IMR-90 (cell line): ENCODE results near the gene TRIM44. TPM values are rescaled to one million over a fixed set of nuclear protein-coding genes. Genes with fewer than 3 reads are reported as not detected.

Source experiments
- ATAC-seq: fragments of 200-7000 bp; cut with Tn5 transposase; 2 replicates; pipeline ENCODE4 v1.9.1; 2020; ENCODE audit warnings: low read depth, mild to moderate bottlenecking, moderate library complexity
- BruUV-seq: library from RNA; stranded (reverse); fragments of 400-500 nt; replicated peaks from 2 replicates; lab custom pipeline; 2021; lab: Mats Ljungman, UMichigan
- CTCF ChIA-PET: fragments of 300-600 bp; formaldehyde crosslinking; extraction: SDS; loops from one replicate; lab custom pipeline; 2021; ENCODE audit warnings: antibody characterized with exemption; lab: Yijun Ruan, JAX
- POLR2A ChIA-PET: fragments of 300-600 bp; sonication (Branson Sonifier 250); formaldehyde crosslinking; loops from one replicate; lab custom pipeline; 2022; ENCODE audit warnings: antibody characterized with exemption; ENCODE audit not compliant: unreplicated experiment; lab: Charles Lee
- DNase-seq: peaks from one replicate; pipeline ENCODE4 v3.0.0; 2013
- H2AFZ ChIP-seq: replicated peaks from 2 replicates; pipeline ENCODE3; 2013; ENCODE audit warnings: low read length, mild to moderate bottlenecking; ENCODE audit not compliant: poor library complexity
- H2AK5ac ChIP-seq: 2 replicates; pipeline ENCODE4 v1.6.1; 2013; ENCODE audit warnings: low read depth, low read length, inconsistent platforms
- H2AK9ac ChIP-seq: replicated peaks from 2 replicates; pipeline ENCODE3; 2013; ENCODE audit warnings: mild to moderate bottlenecking, low read depth, low read length, moderate library complexity; ENCODE audit not compliant: poor library complexity
- H2BK120ac ChIP-seq: 2 replicates; pipeline ENCODE4 v1.6.1; 2013; ENCODE audit warnings: low read depth, low read length, inconsistent platforms
- H2BK15ac ChIP-seq: 3 replicates; pipeline ENCODE4 v1.6.1; 2013; ENCODE audit warnings: low read depth, low read length, inconsistent platforms
- H2BK20ac ChIP-seq: 2 replicates; pipeline ENCODE4 v1.6.1; 2013; ENCODE audit warnings: low read depth, mild to moderate bottlenecking, inconsistent platforms, low read length, moderate library complexity
- H2BK5ac ChIP-seq: 2 replicates; pipeline ENCODE4 v1.6.1; 2013; ENCODE audit warnings: mild to moderate bottlenecking, low read depth, low read length, inconsistent platforms; ENCODE audit not compliant: poor library complexity, severe bottlenecking
- H3K14ac ChIP-seq: replicated peaks from 2 replicates; pipeline ENCODE4 v1.6.1; 2013; ENCODE audit warnings: low read depth, low read length, inconsistent platforms
- H3K18ac ChIP-seq: 2 replicates; pipeline ENCODE4 v1.6.1; 2013; ENCODE audit warnings: low read depth, low read length, control low read depth
- H3K23ac ChIP-seq: 2 replicates; pipeline ENCODE4 v1.6.1; 2013; ENCODE audit warnings: low read depth, low read length, inconsistent platforms
- H3K27ac ChIP-seq: 2 replicates; pipeline ENCODE4 v1.5.1; 2013; ENCODE audit warnings: mild to moderate bottlenecking, control low read depth, low read length; ENCODE audit not compliant: insufficient read depth
- H3K27me3 ChIP-seq: 2 replicates; pipeline ENCODE4 v1.6.1; 2013; ENCODE audit warnings: low read length; ENCODE audit not compliant: control insufficient read depth, insufficient read depth
- H3K36me3 ChIP-seq: 2 replicates; pipeline ENCODE4 v1.6.1; 2013; ENCODE audit warnings: low read length, mixed read lengths; ENCODE audit not compliant: control insufficient read depth, insufficient read depth
- H3K4ac ChIP-seq: 2 replicates; pipeline ENCODE4 v1.6.1; 2013; ENCODE audit warnings: low read depth, low read length, inconsistent platforms
- H3K4me1 ChIP-seq: 2 replicates; pipeline ENCODE4 v1.6.1; 2013; ENCODE audit warnings: low read length, mixed read lengths; ENCODE audit not compliant: control insufficient read depth, insufficient read depth
- H3K4me2 ChIP-seq: 2 replicates; pipeline ENCODE4 v1.6.1; 2013; ENCODE audit warnings: low read depth, mild to moderate bottlenecking, control low read depth, low read length, moderate library complexity
- H3K4me3 ChIP-seq: 2 replicates; pipeline ENCODE4 v1.5.1; 2013; ENCODE audit warnings: low read depth, mild to moderate bottlenecking, control low read depth, low read length, moderate library complexity; ENCODE audit not compliant: insufficient read depth
- H3K56ac ChIP-seq: 2 replicates; pipeline ENCODE4 v1.6.1; 2013; ENCODE audit warnings: low read length, inconsistent platforms; ENCODE audit not compliant: insufficient read depth; ENCODE audit errors: extremely low read depth
- H3K79me1 ChIP-seq, 2 experiments: 2 replicates each; pipeline ENCODE4 v1.6.1; 2013; ENCODE audit warnings: low read length in 2 of 2, inconsistent platforms in 1 of 2, low read depth in 1 of 2
- H3K9ac ChIP-seq: 2 replicates; pipeline ENCODE4 v1.6.1; 2013; ENCODE audit warnings: low read depth, low read length, control low read depth
- H3K9me1 ChIP-seq: 2 replicates; pipeline ENCODE4 v1.6.1; 2013; ENCODE audit warnings: low read length, inconsistent platforms; ENCODE audit not compliant: insufficient read depth
- H3K9me3 ChIP-seq: 2 replicates; pipeline ENCODE4 v1.6.1; 2013; ENCODE audit warnings: low read length; ENCODE audit not compliant: control insufficient read depth, insufficient read depth
- H4K20me1 ChIP-seq: 2 replicates; pipeline ENCODE4 v1.6.1; 2013; ENCODE audit warnings: low read length, inconsistent platforms; ENCODE audit not compliant: insufficient read depth
- H4K5ac ChIP-seq: 2 replicates; pipeline ENCODE4 v1.6.1; 2013; ENCODE audit warnings: mild to moderate bottlenecking, low read depth, low read length, control low read depth
- H4K8ac ChIP-seq, 2 experiments: 2 replicates each; pipeline ENCODE4 v1.6.1; 2013; ENCODE audit warnings: low read depth in 2 of 2, low read length in 2 of 2, control low read depth in 1 of 2, inconsistent platforms in 1 of 2
- H4K91ac ChIP-seq: 2 replicates; pipeline ENCODE4 v1.6.1; 2013; ENCODE audit warnings: low read depth, low read length, inconsistent platforms; ENCODE audit not compliant: insufficient read depth
- BHLHE40 ChIP-seq: fragments of 150-350 bp; IDR thresholded peaks from 2 replicates; pipeline ENCODE4 v1.6.1; 2016; ENCODE audit warnings: mild to moderate bottlenecking, low read depth, low read length
- CEBPB ChIP-seq: IDR thresholded peaks from 2 replicates; pipeline ENCODE4 v1.6.1; 2012; ENCODE audit warnings: low read depth, low read length, improper control_type of control experiment
- CHD1 ChIP-seq: IDR thresholded peaks from 2 replicates; pipeline ENCODE4 v1.6.1; 2012; ENCODE audit warnings: low read depth, low read length, improper control_type of control experiment
- CTCF ChIP-seq: conservative IDR thresholded peaks from 2 replicates; pipeline ENCODE4 v1.5.1; 2012; ENCODE audit warnings: mild to moderate bottlenecking, low read depth, low read length, improper control_type of control experiment
- ELK1 ChIP-seq: fragments of 150-350 bp; IDR thresholded peaks from 2 replicates; pipeline ENCODE4 v1.6.1; 2016; ENCODE audit warnings: low read depth, mild to moderate bottlenecking, low read length, moderate library complexity, borderline replicate concordance
- FOS ChIP-seq: fragments of 150-350 bp; IDR thresholded peaks from 2 replicates; pipeline ENCODE4 v1.6.1; 2016; ENCODE audit warnings: low read depth, low read length
- MAFK ChIP-seq: IDR thresholded peaks from 2 replicates; pipeline ENCODE4 v1.6.1; 2012; ENCODE audit warnings: low read depth, low read length, improper control_type of control experiment
- MAZ ChIP-seq: IDR thresholded peaks from 2 replicates; pipeline ENCODE4 v1.6.1; 2012; ENCODE audit warnings: low read depth, mild to moderate bottlenecking, low read length, improper control_type of control experiment, moderate library complexity, borderline replicate concordance
- MXI1 ChIP-seq: IDR thresholded peaks from 2 replicates; pipeline ENCODE4 v1.6.1; 2012; ENCODE audit warnings: low read depth, mild to moderate bottlenecking, low read length, moderate library complexity, borderline replicate concordance
- NFE2L2 ChIP-seq: fragments of 150-350 bp; IDR thresholded peaks from 2 replicates; pipeline ENCODE4 v1.6.1; 2016; ENCODE audit warnings: low read depth, mild to moderate bottlenecking, low read length
- POLR2A ChIP-seq: IDR thresholded peaks from 2 replicates; pipeline ENCODE4 v1.6.1; 2012; ENCODE audit warnings: mild to moderate bottlenecking, low read depth, low read length
- RAD21 ChIP-seq: IDR thresholded peaks from 2 replicates; pipeline ENCODE4 v1.6.1; 2012; ENCODE audit warnings: low read length, improper control_type of control experiment
- RCOR1 ChIP-seq: IDR thresholded peaks from 2 replicates; pipeline ENCODE4 v1.6.1; 2012; ENCODE audit warnings: mild to moderate bottlenecking, low read length, improper control_type of control experiment; ENCODE audit not compliant: insufficient replicate concordance
- RFX5 ChIP-seq: IDR thresholded peaks from 2 replicates; pipeline ENCODE4 v1.8.0; 2012; ENCODE audit warnings: low read depth, mild to moderate bottlenecking, low read length, moderate library complexity
- SMC3 ChIP-seq: fragments of 150-350 bp; IDR thresholded peaks from 2 replicates; pipeline ENCODE4 v1.6.1; 2016; ENCODE audit warnings: low read depth, mild to moderate bottlenecking, antibody characterized with exemption, low read length, moderate library complexity
- USF2 ChIP-seq: fragments of 150-350 bp; IDR thresholded peaks from 2 replicates; pipeline ENCODE4 v1.6.1; 2017; ENCODE audit warnings: mild to moderate bottlenecking, antibody characterized with exemption, low read length, low read depth
- WGBS, 2 experiments: methylation state at CpG; one replicate each; pipeline versions ENCODE4 v1.1.5 to v1.1.7; 2013; ENCODE audit warnings: missing lambda C conversion rate in 2 of 2; ENCODE audit not compliant: insufficient read length in 1 of 2; ENCODE audit errors: extremely low coverage in 2 of 2; 5-methylcytosine and 5-hydroxymethylcytosine counted together
- dilution Hi-C: fragments of 300-500 bp; cut with HindIII; formaldehyde crosslinking; loops from one replicate; pipeline ENCODE4 v1.14.3; 2018; ENCODE audit warnings: low sequenced_read_pairs; ENCODE audit not compliant: unreplicated experiment
- in situ Hi-C: fragments of 300-500 bp; cut with MboI; formaldehyde crosslinking; loops from 3 replicates; pipeline ENCODE4 v1.14.3; 2019; ENCODE audit warnings: low sequenced_read_pairs, inconsistent platforms, mixed read lengths
- intact Hi-C: fragments of 100-400 bp; cut with micrococcal nuclease; formaldehyde crosslinking; loops from 2 replicates; pipeline ENCODE4 v1.10.0; 2022
- polyA plus RNA-seq, 3 experiments: library from polyadenylated mRNA; depleted of rRNA; stranded (reverse); fragments of >200 nt; gene quantifications; 2 replicates each; pipeline ENCODE4 v1.2.3, GENCODE V29; 2012; ENCODE audit warnings: low replicate concordance in 1 of 3
- total RNA-seq: library from RNA; depleted of rRNA; stranded (reverse); fragments of >200 nt; gene quantifications from 2 replicates; pipeline ENCODE4 v1.2.3, GENCODE V29; 2012

TRIM44 gene
- total and polyA plus RNA-seq, 2 of the 4 experiments (the other 2 are of a cell fraction): 50.7 to 104 TPM

- dilution Hi-C loops (no loop called here), intact Hi-C loops (no loop called here), in situ Hi-C loops (no loop called here)
- Histone ChIP-seq H2BK20ac (no peak overlapping the region), H2AK5ac (no peak overlapping the region), H3K14ac (no peak overlapping the region), H2BK120ac (no peak overlapping the region), H3K56ac (no peak overlapping the region), H3K79me1 (no peaks in the 10 kb centered on the region), H3K27me3 (no peaks in the 10 kb centered on the region), H4K8ac (no peak overlapping the region), H4K20me1 (no peaks in the 10 kb centered on the region), H3K9ac (no peak overlapping the region), H3K4ac (no peak overlapping the region), H2AFZ (no peak overlapping the region), H3K36me3 (no peaks in the 10 kb centered on the region), H3K4me1 (no peaks in the 10 kb centered on the region), H2BK15ac (no peak overlapping the region; the same call in 2 of the 3 replicates), H3K9me3 (no peaks in the 10 kb centered on the region), H2BK5ac (no peak overlapping the region), H3K18ac (no peak overlapping the region), H4K5ac (no peak overlapping the region), H3K4me3 (no peak overlapping the region), H3K9me1 (0 out of 2 replicates have a peak, but pooled peaks cover 4% of the 10 kb centered on the region), H3K23ac (no peak overlapping the region), H2AK9ac (no peak overlapping the region), H3K4me2 (no peak overlapping the region), H4K91ac (no peak overlapping the region), H3K27ac (no peak overlapping the region)
- CTCF ChIA-PET: interaction anchor here (0.6 kb wide), 1 partner anchor 62 kb away, joined by 3 read pairs; no protein-coding TSS in a partner anchor
- WGBS, 2 experiments: no CpG with 5 or more reads among the region's 1 CpG
- no TSS peak for BruUV-seq
- POLR2A ChIA-PET: no interaction called here
- no peak for TF ChIP-seq USF2
- TF ChIP-seq RCOR1: no peak
- no peak for TF ChIP-seq RFX5
- no peak for TF ChIP-seq MAZ
- no peak for TF ChIP-seq MAFK
- TF ChIP-seq CEBPB: no peak
- TF ChIP-seq NFE2L2: no peak
- no peak for TF ChIP-seq ELK1
- no peak for TF ChIP-seq POLR2A
- no peak for TF ChIP-seq RAD21
- no peak for TF ChIP-seq BHLHE40
- no peak for TF ChIP-seq CTCF
- no peak for TF ChIP-seq SMC3
- no peak for TF ChIP-seq FOS
- TF ChIP-seq CHD1: no peak
- no peak for TF ChIP-seq MXI1
- no peak for ATAC-seq
- no peak for DNase-seq
These were observed 7.3 kb upstream of the TRIM44 start for GRCh38 chr11:35655254-35655653.
